Gastroesophageal sphincter (tissue), 4 donors: ENCODE data around the gene CAMK1G. TPM values are rescaled to one million over a fixed set of nuclear protein-coding genes. Genes with fewer than 3 reads are reported as not detected.
A peak's percentile ranks its signal among the peaks of the same experiment; 100 is the strongest.

ENCODE experiments used
- ATAC-seq: fragments of 150-250 bp; one replicate; pipeline ENCODE4 v1.9.1; 2016; ENCODE audit warnings: mild to moderate bottlenecking, moderate library complexity
- H3K27ac ChIP-seq, 4 donors: fragments of 200-600 bp; sonication (generic) in 3 of 4; 1 replicate in 3 of 4; 2 replicates in 1 of 4; pipeline ENCODE4 v1.5.1; 2016 to 2019
- H3K27me3 ChIP-seq: fragments of 200-600 bp; sonication (generic); one replicate; pipeline ENCODE4 v1.5.1; 2019
- H3K36me3 ChIP-seq, 2 donors: fragments of 200-600 bp; sonication (generic); one replicate each; pipeline ENCODE4 v1.5.1; 2019; ENCODE audit warnings: control low read depth in 1 of 2
- H3K4me1 ChIP-seq, 3 donors: fragments of 200-600 bp; sonication (generic); 1 replicate in 2 of 3; 2 replicates in 1 of 3; pipeline ENCODE4 v1.5.1; 2016 to 2019; ENCODE audit warnings: control low read depth in 2 of 3
- H3K4me3 ChIP-seq, 2 donors: fragments of 200-600 bp; sonication (generic); one replicate each; pipeline ENCODE4 v1.5.1; 2019; ENCODE audit warnings: mild to moderate bottlenecking in 1 of 2, moderate library complexity in 1 of 2
- H3K9me3 ChIP-seq, 3 donors: fragments of 200-600 bp; sonication (generic); one replicate each; pipeline ENCODE4 v1.5.1; 2017 to 2019; ENCODE audit warnings: control low read depth in 2 of 3
- EP300 ChIP-seq: sonication (generic); formaldehyde crosslinking; IDR thresholded peaks from one replicate; pipeline ENCODE4 v1.6.1; 2017; ENCODE audit warnings: antibody characterized with exemption, mild to moderate bottlenecking
- POLR2A ChIP-seq, 2 donors: fragments of 450-650 bp; IDR thresholded peaks; one replicate each; pipeline ENCODE4 v1.6.1; 2017; ENCODE audit warnings: antibody characterized with exemption in 2 of 2, mild to moderate bottlenecking in 2 of 2, moderate library complexity in 1 of 2
- POLR2AphosphoS5 ChIP-seq: sonication (generic); formaldehyde crosslinking; IDR thresholded peaks from one replicate; pipeline ENCODE4 v1.6.1; 2017; ENCODE audit warnings: antibody characterized with exemption
- WGBS, 2 donors: methylation state at CpG; one replicate each; pipeline ENCODE4 v1.1.5; 2018; ENCODE audit warnings: low coverage in 1 of 2; 5-methylcytosine and 5-hydroxymethylcytosine counted together
- total RNA-seq, 4 donors: library from RNA; depleted of rRNA; stranded (reverse); fragments of >200 nt; gene quantifications; one replicate each; pipeline ENCODE4 v1.1.0, GENCODE V29; 2016
- TF ChIP-seq, protein P1 (sequence below), 4 experiments: fragments of 200-600 bp in 2 of 4; fragments of 450-650 bp in 2 of 4; sonication (generic) in 1 of 4; IDR thresholded peaks; one replicate each; pipeline ENCODE4 v1.5.1; 2017 to 2019; ENCODE audit warnings: antibody characterized with exemption in 4 of 4, mild to moderate bottlenecking in 2 of 4, moderate library complexity in 2 of 4

Gene CAMK1G
- total RNA-seq, 4 donors from 2014 or later, result 0.19 to 6.8 (median 0.84) TPM

GRCh38 chr1:209647156-209647555 is 63.6 kb downstream of the CAMK1G start:
- Histone ChIP-seq H3K36me3 (no peaks in the 10 kb centered on the region), H3K27me3 (no peaks in the 10 kb centered on the region), H3K9me3 (no peaks in the 10 kb centered on the region), H3K4me1 (peaks cover 17 to 81% (median 33%) of the 10 kb centered on the region in 3 donors), H3K4me3 (no peak overlapping the region), H3K27ac (no peak overlapping the region)
- 76 to 100% methylated on average over 1 to 4 of the region's 4 CpGs for WGBS, 2 donors
- ATAC-seq, result no peak
- TF ChIP-seq EP300 (no peak), POLR2AphosphoS5 (no peak), POLR2A (IDR thresholded peaks at IDR 0.05) (no peak)
- TF ChIP-seq, protein P1, sequence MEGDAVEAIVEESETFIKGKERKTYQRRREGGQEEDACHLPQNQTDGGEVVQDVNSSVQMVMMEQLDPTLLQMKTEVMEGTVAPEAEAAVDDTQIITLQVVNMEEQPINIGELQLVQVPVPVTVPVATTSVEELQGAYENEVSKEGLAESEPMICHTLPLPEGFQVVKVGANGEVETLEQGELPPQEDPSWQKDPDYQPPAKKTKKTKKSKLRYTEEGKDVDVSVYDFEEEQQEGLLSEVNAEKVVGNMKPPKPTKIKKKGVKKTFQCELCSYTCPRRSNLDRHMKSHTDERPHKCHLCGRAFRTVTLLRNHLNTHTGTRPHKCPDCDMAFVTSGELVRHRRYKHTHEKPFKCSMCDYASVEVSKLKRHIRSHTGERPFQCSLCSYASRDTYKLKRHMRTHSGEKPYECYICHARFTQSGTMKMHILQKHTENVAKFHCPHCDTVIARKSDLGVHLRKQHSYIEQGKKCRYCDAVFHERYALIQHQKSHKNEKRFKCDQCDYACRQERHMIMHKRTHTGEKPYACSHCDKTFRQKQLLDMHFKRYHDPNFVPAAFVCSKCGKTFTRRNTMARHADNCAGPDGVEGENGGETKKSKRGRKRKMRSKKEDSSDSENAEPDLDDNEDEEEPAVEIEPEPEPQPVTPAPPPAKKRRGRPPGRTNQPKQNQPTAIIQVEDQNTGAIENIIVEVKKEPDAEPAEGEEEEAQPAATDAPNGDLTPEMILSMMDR (IDR thresholded peaks at IDR 0.05), result no peak

DNA sequence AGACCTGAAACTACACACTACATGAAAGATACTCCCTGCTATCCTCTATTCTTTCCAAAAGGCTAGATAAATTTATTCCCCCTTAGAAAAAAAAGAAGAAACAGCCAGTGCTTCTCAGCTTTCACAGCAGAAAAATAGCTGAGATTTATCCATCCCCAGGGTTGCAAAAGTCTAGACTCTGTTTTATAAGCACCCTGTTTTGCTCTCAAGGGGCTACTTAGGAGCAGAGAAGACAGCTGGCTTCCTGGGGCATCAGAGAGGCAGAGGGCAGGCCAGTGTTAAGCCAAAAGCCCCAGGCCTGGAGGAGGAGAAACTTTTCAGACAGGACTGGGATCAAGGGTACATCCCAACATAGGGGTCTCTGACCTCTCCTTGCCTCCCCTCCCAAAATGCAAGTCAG is 64.8 kb downstream of the CAMK1G start:
- no peak for ATAC-seq

DNA sequence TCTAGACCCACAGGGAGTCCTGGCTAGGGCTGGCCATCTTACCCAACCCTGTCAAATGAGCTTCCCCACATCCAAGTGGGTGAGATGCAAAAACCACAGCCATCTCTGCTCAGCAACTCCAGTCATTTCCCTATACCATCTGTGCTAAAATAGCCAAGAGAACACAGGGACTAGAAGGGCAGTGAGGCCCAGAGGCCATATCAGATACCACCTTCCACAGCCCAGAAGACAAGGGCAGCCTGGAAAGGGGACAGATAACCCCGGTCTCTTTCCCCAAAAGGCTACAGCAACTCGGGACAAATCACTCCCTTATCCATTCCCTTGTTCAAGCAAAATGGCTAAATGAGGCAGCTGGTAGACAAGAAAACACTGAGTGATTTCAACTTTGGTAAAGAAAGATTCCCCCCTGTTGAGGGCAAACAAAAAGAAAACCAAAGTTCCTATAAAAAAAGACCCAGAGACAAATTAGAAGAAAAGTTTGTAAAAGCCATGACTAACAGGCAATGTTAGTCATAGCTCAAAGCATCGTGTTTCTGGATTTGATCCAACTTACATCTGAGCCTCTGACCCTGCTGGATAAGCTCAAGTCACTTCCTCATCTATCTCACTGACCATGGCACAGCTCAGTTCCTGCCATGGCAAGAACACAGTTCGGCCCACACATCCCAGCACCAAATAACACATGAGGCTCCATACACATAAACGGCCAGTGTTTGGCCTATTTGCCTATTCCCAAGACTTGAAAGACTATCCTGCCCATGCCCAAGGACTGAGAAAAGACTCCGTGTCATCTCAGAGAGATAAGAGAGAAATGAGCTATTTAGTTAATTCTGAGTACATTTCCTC is 65.6 kb downstream of the CAMK1G start:
- TF ChIP-seq, protein P1 (IDR thresholded peaks at IDR 0.05), result no peak
- TF ChIP-seq POLR2AphosphoS5, result peak; percentile 52
- Histone ChIP-seq H3K27me3 (no peaks in the 10 kb centered on the region), H3K4me3 (no peak overlapping the region), H3K36me3 (no peaks in the 10 kb centered on the region), H3K9me3 (no peaks in the 10 kb centered on the region), H3K4me1 (peaks cover 0 to 77% (median 17%) of the 10 kb centered on the region in 3 donors), H3K27ac (peak overlapping the region in 1 of 4 donors; percentile 57)
- 46 to 52% methylated on average over 5 to 6 of the region's 6 CpGs for WGBS, 2 donors
- ATAC-seq, result peak; percentile 76

More for the DNA sequence above, 64.8 kb downstream of the CAMK1G start:
- no peak for TF ChIP-seq POLR2AphosphoS5
- H3K27me3 ChIP-seq, result no peaks in the 10 kb centered on the region
- H3K36me3 ChIP-seq, result no peaks in the 10 kb centered on the region
- no peak overlapping the region for H3K4me3 ChIP-seq
- H3K27ac ChIP-seq, result no peak overlapping the region
- no peaks in the 10 kb centered on the region for H3K9me3 ChIP-seq
- peaks cover 7 to 81% (median 23%) of the 10 kb centered on the region in 3 donors for H3K4me1 ChIP-seq

GRCh38 chr1:209650454-209650853 is 66.9 kb downstream of the CAMK1G start:
- H3K27me3 ChIP-seq, result no peaks in the 10 kb centered on the region
- TF ChIP-seq POLR2A (IDR thresholded peaks at IDR 0.05) (no peak), EP300 (no peak), POLR2AphosphoS5 (no peak)
- TF ChIP-seq, protein P1 (IDR thresholded peaks at IDR 0.05), result no peak
- peak overlapping the region in 1 of 4 donors; percentile 17 for H3K27ac ChIP-seq
- no peak overlapping the region for H3K4me3 ChIP-seq
- H3K4me1 ChIP-seq, result peaks cover 0 to 64% (median 11%) of the 10 kb centered on the region in 3 donors
- H3K9me3 ChIP-seq, result no peaks in the 10 kb centered on the region
- no peak for ATAC-seq
- no peaks in the 10 kb centered on the region for H3K36me3 ChIP-seq
- 50% methylated on average over 1 of the region's 1 CpG; no CpG with 5 or more reads in 1 of the 2 donors for WGBS, 2 donors

DNA sequence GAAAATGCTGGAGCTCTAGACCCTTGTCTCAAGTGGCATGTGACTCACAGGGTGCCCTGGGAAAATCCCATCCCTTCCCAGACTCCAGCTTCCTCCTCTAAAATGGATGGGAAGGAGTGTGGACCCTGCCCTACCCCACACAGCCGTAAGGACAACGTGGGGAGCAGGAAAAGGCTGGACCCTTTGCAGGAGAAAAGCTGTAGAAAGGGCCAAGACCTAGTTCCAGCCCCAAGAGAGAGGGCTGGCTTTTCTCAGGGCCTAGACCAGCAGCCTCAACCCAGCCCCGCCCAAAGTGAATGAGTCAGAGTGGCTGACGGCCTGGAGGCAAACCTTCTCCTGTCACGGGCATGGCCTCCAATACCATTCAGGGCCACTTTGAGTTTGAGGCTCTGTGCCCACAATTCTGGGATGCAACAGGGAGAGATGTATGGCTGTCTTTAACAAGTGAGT is 67.6 kb downstream of the CAMK1G start:
- Histone ChIP-seq H3K9me3 (no peaks in the 10 kb centered on the region), H3K36me3 (no peaks in the 10 kb centered on the region), H3K4me1 (peaks cover 0 to 57% (median 11%) of the 10 kb centered on the region in 3 donors), H3K27me3 (no peaks in the 10 kb centered on the region), H3K4me3 (no peak overlapping the region), H3K27ac (peak overlapping the region in 1 of 4 donors; percentile 17)
- peak; percentile 53 for ATAC-seq
- TF ChIP-seq POLR2A (IDR thresholded peaks at IDR 0.05), result no peak
- TF ChIP-seq POLR2AphosphoS5, result no peak
- TF ChIP-seq EP300, result no peak
- TF ChIP-seq, protein P1 (IDR thresholded peaks at IDR 0.05), result no peak
- no CpG with 5 or more reads among the region's 5 CpGs for WGBS, 2 donors
